Endothelial cell of umbilical vein (primary cell): ENCODE measurements around the gene SAMD11.
A peak's percentile ranks its signal among the peaks of the same experiment; 100 is the strongest.

Source experiments
- EZH2 ChIP-seq: IDR thresholded peaks from 2 replicates; pipeline ENCODE4 v1.6.1; 2012; ENCODE audit warnings: borderline replicate concordance, low read depth, mild to moderate bottlenecking, moderate library complexity, low read length, inconsistent platforms; ENCODE audit not compliant: severe bottlenecking
- GATA2 ChIP-seq: IDR thresholded peaks from 2 replicates; pipeline ENCODE4 v1.7.0; 2011; ENCODE audit warnings: low read depth, mild to moderate bottlenecking, moderate library complexity, mixed read lengths, low read length; ENCODE audit not compliant: insufficient read length, insufficient read depth
- JUN ChIP-seq: IDR thresholded peaks from 2 replicates; pipeline ENCODE4 v1.6.1; 2011; ENCODE audit warnings: borderline replicate concordance, low read depth; ENCODE audit not compliant: insufficient read length, insufficient read depth
- MYC ChIP-seq: IDR thresholded peaks from one replicate; pipeline ENCODE4 v1.6.1; 2011; ENCODE audit warnings: mild to moderate bottlenecking, low read depth, low read length
- POLR2A ChIP-seq: IDR thresholded peaks from 2 replicates; pipeline ENCODE4 v1.6.1; 2012; ENCODE audit warnings: low read depth, mild to moderate bottlenecking, control low read depth, low read length
- POLR2AphosphoS5 ChIP-seq: IDR thresholded peaks from 2 replicates; pipeline ENCODE4 v1.6.1; 2012; ENCODE audit warnings: low read depth, mild to moderate bottlenecking, control low read depth, low read length, moderate library complexity; ENCODE audit not compliant: insufficient read depth
- TF ChIP-seq, protein P1 (sequence below), 2 donors: IDR thresholded peaks; 1 replicate in 1 of 2; 2 replicates in 1 of 2; pipeline ENCODE4 v1.5.1; 2011; ENCODE audit warnings: low read length in 2 of 2, mild to moderate bottlenecking in 2 of 2, moderate library complexity in 2 of 2, control low read depth in 1 of 2, inconsistent platforms in 1 of 2, low read depth in 1 of 2; ENCODE audit not compliant: insufficient read depth in 1 of 2; ENCODE audit errors: extremely low read depth in 1 of 2
- TF ChIP-seq, protein P2 (sequence below): IDR thresholded peaks from 2 replicates; pipeline ENCODE4 v1.6.1; 2011; ENCODE audit not compliant: insufficient read depth, insufficient read length

GRCh38 chr1:934991-935750 lies 11.4 kb downstream of the SAMD11 start:
- peak; percentile 92 for TF ChIP-seq EZH2
- TF ChIP-seq, protein P1, sequence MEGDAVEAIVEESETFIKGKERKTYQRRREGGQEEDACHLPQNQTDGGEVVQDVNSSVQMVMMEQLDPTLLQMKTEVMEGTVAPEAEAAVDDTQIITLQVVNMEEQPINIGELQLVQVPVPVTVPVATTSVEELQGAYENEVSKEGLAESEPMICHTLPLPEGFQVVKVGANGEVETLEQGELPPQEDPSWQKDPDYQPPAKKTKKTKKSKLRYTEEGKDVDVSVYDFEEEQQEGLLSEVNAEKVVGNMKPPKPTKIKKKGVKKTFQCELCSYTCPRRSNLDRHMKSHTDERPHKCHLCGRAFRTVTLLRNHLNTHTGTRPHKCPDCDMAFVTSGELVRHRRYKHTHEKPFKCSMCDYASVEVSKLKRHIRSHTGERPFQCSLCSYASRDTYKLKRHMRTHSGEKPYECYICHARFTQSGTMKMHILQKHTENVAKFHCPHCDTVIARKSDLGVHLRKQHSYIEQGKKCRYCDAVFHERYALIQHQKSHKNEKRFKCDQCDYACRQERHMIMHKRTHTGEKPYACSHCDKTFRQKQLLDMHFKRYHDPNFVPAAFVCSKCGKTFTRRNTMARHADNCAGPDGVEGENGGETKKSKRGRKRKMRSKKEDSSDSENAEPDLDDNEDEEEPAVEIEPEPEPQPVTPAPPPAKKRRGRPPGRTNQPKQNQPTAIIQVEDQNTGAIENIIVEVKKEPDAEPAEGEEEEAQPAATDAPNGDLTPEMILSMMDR (IDR thresholded peaks at IDR 0.05; ENCODE audit: extremely low read depth in 1 of 2, insufficient read depth in 1 of 2, low read depth in 1 of 2, low read length in 2 of 2): no peak
- TF ChIP-seq POLR2A: no peak
- TF ChIP-seq POLR2AphosphoS5: no peak
- TF ChIP-seq, protein P2, sequence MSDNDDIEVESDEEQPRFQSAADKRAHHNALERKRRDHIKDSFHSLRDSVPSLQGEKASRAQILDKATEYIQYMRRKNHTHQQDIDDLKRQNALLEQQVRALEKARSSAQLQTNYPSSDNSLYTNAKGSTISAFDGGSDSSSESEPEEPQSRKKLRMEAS: no peak
- no peak for TF ChIP-seq GATA2
- no peak for TF ChIP-seq JUN
- no peak for TF ChIP-seq MYC
